GM19397 (cell line): ENCODE results near the gene FSTL4.

ENCODE experiments used
- ATAC-seq: cut with Tn5 transposase; IDR thresholded peaks from one replicate; pipeline ENCODE4 v1.9.1; 2021; ENCODE audit warnings: mild to moderate bottlenecking, moderate library complexity; ENCODE audit not compliant: unreplicated experiment

FSTL4 gene

DNA sequence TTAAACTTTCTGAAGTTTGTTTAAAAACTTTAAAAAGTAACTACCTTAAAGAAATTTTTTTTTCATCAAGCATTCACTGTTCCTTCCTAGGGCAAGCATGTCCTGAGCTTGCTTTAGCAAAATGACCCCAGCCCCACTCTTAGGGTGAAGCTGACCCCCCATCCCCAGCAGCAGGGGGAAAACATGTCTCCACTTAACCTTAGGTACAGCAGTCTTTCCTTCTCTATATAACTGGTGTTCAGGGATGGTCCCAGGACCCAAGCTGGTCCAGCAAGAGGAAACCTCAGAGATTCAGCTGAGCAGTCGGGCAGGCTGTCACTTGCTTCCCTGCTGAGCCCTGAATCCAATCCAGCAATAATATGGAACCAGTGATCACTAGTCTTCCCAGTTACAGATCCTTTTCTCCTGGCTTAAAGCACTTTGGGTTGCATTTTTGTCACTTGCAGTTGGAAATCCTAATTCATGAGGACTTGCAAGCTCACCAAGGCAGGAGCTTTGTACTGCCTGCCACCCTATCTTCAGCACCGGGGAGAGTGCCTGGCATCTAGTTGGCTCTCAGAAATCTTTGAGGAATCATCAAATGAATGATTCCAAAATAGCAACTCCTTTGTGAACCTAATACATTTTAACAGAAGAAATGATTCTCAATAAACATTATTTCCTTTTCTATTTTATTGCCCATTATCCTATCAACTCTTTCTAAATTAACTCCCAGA lies 91.2 kb downstream of the FSTL4 start:
- no peak for ATAC-seq

DNA sequence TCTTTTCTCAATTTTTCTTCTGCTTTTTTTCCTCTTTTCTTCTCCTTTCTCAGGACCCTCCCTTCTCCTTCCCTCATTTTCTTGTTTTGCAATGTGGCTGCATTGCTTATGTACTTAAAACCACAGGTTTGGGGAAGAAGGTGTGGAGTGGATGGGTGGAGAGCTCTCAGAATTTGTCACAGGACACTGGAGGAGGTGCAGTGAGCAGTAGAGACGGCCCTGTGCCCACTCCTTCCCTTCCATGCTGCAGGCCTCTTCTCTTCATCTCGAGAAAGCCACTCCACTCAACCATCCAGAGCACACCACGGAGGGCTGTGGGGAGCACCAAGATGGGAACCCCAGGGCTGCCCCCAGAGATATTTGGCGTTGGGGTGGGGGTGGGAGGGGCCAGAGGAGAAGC lies 92.3 kb downstream of the FSTL4 start:
- ATAC-seq: no peak

DNA sequence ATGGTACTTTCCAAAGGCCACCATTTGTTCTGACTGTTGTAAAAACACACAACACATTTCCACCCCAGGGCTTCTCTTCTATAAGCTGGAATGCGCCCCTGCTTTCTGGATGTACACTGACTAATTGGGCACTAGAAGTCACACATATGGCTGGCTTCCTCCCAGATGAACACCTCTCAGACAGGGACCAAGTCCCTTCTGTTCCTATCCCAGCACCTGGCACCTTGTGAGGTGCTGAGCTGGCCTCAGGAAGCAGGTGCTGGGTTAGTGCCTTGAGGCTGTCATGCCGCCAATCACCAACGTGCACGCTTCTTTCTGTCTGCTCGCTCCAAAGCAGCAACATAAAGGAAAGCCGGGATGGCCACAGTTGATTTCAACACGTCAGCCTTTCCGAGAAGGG lies 93.2 kb downstream of the FSTL4 start:
- ATAC-seq: no peak

DNA sequence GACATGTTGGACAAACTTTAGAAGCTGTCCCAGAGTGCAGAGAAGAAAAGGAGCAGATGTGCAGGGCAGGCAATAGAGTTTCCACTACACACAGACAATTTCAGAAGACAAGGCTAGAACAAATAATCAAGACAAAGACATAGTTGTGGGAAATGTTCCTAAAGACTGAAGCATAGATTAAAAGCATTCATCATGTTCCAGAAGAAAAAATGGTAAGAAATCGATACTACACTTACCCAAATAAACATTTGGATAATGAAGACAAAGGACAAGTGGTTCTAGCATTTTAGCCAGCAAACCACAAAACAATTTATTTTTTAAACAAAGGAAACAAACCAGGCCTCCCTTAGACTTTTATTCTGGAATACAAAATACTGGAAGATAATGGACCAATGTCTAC lies 97.9 kb downstream of the FSTL4 start:
- ATAC-seq: no peak

DNA sequence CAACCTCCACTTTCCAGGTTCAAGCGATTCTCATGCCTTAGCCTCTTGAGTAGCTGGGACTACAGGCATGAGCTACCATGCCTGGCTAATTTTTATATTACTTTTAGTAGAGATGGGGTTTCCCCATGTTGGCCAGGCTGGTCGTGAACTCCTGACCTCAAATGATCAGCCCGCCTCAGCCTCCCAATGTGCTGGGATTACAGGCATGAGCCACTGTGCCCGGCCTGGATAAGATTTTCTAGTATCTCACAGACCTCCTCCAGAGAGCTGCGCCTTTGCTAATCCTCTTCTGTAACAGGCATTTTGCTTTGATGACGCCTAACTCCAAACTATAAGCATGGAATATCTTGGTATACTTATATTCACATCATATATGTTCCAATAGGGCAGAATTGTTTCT lies 99.4 kb downstream of the FSTL4 start:
- ATAC-seq: no peak

DNA sequence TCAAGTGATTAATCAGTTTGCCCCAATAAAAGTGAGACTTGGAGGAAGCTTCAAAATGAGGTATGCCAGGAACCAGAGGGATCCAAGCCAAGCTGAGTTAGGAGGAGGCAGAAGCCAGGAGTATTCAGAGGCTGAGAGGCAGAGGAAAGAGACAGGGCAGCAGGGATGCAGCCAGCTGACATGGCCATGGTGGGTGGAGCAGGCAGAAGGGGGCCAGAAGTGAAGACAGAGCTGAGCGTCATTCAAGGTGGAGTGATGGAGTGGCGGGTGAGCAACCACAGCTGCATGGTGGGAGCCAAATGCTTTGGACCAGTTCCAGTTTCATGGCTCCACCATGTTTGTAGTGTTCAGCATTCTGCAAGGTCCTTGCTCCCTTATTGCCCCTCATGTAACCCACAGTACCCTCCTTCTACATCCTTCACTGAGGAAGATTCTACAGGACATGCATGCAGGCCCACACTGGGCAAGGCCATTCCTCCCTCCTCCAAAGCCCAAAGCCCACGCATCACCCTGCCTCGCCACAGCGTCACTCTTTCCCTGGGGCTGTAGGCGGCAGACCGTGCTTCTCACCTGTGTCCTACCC lies 100.6 kb downstream of the FSTL4 start:
- no peak for ATAC-seq

DNA sequence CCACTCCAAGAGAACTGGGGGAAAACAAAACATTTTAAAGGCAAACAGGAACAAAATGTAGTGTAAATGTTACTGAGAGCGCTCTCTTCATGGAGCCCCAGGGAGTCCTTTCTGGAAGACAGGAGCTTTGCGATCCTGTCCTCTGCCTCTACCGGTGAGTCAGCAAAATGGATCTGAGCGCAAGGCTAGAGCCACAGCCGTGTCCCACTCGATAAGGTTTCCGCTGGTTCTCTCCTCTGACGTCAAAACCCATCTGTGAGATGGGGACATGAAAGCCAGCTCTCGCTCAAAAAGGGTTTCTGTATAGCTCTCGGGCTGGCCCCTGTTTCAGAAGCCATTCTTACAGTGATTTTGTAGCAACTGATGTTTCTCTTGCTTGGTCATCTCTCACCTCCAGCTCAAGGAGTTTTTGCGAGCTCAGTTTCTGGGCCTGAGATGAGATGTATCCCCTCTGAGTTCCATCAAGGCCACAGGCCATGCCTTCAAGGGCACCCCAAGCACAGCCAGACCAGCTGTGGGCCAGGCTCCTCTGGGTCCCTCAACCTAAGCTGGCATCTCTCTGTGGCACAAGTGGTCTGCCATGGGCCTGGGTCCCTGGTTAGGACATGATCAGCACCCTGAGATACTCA lies 101.6 kb downstream of the FSTL4 start:
- no peak for ATAC-seq

DNA sequence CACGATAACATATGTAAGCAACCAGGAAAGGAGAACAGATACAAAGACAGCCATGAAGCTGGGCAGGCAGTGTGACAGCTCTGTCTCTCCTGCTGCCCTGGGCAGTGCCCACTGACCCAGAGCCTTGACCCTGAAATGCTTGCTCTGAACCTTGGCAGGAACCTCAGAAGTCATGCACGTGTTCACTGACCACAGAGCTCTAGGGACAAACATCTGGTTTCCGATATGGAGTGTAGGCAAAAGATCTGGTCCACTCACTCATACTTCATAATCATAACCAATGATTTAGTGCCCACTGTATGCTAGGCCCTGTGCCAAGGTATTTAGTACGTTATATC lies 102.6 kb downstream of the FSTL4 start:
- no peak for ATAC-seq

DNA sequence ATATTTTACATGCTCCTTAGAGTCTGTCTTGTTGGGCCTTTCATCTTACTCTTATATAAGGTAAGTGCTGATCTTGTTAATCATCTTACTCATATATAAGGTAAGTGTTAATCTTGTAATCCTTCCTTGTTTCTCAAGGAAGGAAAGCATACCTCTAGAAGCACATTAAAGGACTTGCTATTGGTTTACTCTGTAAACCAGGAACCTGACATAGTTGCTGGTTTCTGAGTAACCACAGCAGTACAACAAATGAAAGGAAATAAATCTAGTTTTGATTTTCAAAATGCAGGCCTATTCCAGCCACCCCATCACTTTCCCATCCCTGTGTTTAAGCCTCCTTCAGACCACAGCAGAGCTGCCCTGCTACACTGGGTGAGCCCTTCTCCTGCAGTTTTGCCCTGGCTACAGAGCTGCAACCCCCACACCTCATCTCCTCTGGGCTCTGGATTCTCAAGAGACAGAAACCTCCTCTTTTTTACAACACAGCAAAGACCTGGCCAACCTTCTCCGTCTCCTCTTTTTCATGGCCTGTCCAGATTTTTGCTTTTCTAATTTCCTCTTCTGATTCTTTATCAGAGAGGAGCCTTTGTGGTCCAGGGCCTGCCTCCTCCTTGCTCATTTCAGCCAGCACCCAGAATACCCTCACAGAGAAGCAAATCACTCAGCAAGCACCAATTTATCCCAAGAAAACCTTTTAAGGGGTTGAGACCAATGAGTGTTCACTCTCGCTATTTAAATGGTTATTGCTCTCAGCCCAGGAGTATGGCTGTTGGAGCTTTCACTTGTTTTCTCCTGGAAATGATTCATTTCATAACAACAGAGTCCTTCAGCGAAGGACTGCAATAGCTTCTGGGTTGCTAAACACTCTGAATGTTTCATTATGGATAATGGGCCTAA lies 103.2 kb downstream of the FSTL4 start:
- no peak for ATAC-seq

DNA sequence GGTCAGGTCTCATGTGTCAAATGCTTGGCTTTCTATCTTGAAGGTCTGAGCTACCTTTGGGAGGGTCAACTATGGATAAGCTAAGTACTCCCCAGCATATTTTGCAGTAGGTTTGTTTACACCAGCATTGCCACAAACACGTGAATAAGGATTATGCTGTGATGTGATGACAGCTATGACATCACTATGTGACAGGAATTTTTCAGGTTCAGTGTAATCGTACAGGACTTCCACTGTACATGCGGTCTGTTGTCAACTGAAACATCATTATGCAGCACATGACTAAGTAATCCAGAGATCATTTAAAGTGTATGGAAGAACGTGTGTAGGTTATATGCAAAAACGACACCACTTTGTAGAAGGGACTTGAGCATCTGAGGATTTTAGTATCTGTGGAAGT lies 104.0 kb downstream of the FSTL4 start:
- no peak for ATAC-seq

DNA sequence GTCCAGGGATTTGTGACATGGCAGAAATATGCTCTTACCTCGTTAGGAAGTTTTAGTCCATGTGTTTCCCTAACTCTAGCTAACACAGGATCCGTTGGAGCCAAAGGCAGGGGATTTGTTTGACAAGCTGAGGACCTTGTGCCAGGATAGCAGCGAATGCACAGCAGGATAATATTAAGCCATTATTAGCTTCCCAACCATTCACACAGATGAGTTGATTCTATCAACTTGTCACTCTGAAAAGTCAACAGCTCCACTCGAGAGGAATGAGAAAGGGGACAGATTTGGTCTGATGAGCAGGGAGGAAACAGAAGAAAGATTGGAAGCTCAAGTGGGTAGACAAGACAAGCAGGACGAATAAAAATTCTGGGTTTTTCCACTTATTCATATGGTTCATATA lies 106.2 kb downstream of the FSTL4 start:
- ATAC-seq: no peak

DNA sequence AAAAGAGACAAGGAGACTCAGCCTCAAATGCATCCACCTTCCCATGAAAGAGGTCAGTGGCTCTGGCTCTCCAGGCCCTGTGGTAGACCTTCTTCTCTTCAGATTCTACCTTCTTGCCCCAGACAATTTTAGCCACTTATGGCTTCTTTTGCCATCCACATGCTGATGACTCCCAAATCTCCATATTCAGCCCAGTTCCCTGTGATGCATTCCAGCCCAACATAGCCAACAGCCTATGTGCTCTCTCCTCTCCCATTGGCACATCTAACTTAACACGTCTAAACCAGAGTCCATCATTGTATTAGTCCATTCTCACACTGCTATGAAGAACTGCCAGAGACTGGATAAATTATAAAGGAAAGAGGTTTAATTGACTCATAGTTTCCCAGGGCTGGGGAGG lies 108.8 kb downstream of the FSTL4 start:
- no peak for ATAC-seq

DNA sequence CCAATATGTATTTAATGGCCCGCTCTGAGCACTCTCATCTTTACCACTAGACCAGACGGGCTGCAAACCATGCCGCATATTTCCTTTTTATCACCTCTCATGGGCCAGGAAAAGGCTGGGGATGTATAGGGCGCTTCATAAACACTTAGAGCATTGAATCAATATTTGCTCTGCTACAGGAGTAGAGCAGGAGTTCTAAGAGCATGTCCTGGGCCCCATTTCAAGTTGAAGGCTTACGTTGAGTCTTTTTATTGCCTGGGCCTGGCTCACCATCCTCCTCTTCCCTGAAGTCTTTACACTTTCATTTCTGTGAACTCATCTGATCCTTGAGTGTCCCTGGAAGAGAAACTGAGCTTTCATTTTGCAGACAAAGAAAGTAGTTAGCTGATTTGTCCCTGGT lies 112.4 kb downstream of the FSTL4 start:
- ATAC-seq: no peak

DNA sequence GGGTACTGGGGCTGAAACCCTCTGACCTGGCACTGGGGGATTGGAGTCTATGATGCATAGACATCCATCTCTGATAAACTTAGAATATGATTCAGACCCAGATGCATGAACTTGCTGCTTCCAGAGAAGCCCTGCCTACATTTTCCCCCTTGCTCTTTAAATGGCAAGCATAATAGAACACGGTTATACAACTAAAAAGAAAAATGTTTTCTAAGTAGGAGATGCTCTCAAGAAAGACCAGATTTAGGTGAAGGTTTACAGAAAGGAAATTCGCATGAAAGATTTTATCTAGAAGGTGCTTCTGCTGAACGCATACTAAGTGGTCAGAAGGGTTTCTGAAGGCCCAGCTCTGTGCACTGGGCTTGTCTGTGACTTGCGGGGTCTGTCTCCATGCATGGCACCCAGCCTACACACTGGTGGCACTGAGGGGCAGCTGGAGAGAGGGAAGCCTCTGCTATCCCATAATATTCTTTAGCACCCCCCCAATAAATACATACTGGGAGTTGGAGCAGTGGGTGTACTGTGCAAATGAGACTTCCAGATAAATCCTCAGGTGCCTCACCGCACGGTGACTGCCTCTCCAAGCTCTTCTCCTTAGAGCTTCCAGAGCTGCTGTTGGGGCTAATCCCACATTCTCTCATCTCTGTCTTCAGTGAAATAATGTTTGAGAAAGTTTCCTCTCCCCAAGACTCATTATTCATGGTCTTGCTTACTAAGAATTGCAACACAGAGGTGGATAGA lies 114.6 kb downstream of the FSTL4 start:
- ATAC-seq: no peak

DNA sequence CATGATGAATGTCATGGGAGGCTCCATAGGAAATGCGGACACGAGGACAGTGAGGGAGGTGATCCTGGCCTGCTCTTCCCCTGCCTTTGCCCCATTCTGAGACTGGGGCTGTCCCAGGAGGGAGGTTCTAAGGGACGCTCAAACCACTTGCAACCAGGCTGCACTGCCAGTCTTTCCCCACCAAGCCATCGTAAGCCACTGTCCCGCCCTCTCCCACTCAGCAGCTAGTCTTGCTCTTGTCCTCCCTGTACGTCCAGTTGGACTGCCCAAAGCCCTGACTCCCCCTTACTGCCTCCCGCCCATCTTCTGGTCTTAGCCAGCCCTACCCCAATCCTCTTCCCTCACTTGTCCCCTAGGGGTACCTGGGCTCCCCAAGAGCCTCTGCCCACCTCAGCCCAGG lies 115.7 kb downstream of the FSTL4 start:
- ATAC-seq: no peak

DNA sequence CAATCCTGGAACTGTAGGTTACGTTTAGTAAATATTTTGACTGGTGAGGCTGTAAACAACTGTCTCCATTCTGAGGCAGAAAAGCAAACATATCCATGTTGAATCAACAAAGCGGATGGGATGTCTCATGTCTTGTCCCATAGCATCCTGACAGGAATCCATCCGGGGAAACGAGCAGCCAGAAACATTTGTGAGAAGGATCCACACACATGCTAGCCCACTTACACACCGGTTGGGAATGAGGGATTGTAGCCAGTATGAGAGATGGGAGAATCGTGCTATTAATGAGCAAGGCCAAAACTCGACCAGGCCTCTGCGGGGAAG lies 117.5 kb downstream of the FSTL4 start:
- no peak for ATAC-seq

DNA sequence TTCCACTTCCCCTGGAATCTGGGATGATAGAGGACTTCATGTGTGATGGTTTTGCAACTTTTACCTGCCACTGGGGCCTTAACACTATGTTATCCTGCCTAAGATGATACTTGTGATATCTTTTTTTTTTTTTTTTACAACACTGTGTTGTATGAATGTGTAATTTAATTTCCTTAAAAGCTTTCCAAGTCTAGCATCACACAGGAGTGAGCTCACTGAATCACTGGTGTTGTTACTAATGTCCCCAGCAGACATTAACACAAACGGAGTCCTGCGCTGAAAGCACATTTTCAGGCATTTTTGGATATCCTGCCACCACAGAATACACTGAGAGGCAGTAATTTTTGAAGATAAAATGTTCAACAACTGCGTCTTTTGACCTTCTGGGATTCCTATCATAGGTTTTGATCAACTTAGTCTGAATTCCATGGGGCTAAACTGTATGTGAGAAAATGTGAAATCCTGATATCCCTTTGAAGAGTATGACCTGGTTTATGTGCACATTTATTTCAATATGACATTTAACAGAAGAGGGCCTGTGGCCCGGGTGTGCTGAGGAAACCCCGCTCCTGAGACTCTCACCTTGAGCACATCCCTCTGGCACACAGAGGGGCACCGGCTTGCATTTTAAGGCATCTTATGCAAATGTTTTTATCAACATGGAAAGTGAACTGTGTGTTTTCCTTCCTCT lies 118.0 kb downstream of the FSTL4 start:
- no peak for ATAC-seq

DNA sequence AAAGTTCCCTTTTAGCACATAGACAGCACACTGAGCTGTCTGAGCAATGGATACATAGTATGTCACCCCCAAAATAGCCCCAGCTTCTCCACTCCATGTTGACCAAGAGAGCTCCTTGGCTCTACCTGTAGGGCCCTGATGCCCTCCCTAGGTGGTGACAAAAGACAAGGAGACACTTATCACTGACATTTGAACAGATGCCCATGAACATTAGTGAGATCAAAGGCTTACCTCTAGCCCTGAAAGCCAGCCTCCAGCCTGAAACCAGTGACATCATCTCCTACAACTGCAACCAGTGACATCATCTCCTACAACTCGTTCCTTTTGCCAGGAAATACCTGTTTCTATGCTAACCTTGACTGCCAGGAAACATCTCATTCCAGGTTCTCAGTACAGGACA lies 122.7 kb downstream of the FSTL4 start:
- no peak for ATAC-seq

DNA sequence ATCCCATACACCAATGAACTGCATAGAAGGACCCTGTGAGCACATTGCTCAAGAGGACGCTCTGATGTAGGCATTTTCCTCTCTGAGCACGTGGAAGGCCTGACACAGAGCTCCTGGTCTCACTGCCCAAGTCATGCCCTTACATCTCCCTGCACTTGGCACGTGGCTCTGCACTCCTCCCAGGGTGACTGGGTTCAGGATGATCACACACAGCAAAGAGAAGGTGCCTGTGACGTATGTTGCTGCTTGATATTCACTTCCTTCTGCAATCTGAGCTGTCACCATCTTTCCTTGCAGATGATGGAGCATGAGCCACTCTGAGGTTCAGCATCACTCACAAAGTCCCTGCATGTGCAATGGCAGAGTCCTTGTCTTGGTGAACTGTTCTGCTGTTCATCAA lies 125.2 kb downstream of the FSTL4 start:
- no peak for ATAC-seq

DNA sequence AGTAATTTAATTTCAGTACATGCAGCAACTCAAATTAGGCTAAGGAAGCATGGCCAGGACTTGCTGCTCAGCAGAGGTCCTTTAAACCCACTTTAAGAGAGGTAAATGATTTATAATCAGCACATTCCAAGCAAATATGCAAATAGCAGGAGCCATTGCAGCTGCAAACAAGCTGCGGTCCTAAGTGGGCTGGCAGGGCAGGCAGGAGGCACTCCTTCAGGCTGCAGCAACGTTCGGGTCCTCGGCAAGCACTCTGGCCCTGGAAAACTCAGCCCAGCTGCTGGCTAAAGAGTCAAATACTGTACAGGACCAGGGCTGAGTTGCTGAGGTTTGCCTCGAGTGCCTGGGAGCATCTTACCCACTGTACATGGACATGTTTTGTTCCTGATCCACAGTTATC lies 126.9 kb downstream of the FSTL4 start:
- ATAC-seq: no peak
